IMR-90 (cell line): ENCODE results near the gene GTF3C4. TPM values are rescaled to one million over a fixed set of nuclear protein-coding genes. Genes with fewer than 3 reads are reported as not detected.
A peak's percentile ranks its signal among the peaks of the same experiment; 100 is the strongest.

Experiments
- ATAC-seq: fragments of 200-7000 bp; cut with Tn5 transposase; 2 replicates; pipeline ENCODE4 v1.9.1; 2020; ENCODE audit warnings: low read depth, mild to moderate bottlenecking, moderate library complexity
- BruUV-seq: library from RNA; stranded (reverse); fragments of 400-500 nt; replicated peaks from 2 replicates; lab custom pipeline; 2021; lab: Mats Ljungman, UMichigan
- CTCF ChIA-PET: fragments of 300-600 bp; formaldehyde crosslinking; extraction: SDS; loops from one replicate; lab custom pipeline; 2021; ENCODE audit warnings: antibody characterized with exemption; lab: Yijun Ruan, JAX
- POLR2A ChIA-PET: fragments of 300-600 bp; sonication (Branson Sonifier 250); formaldehyde crosslinking; loops from one replicate; lab custom pipeline; 2022; ENCODE audit warnings: antibody characterized with exemption; ENCODE audit not compliant: unreplicated experiment; lab: Charles Lee
- DNase-seq: peaks from one replicate; pipeline ENCODE4 v3.0.0; 2013
- H2AFZ ChIP-seq: replicated peaks from 2 replicates; pipeline ENCODE3; 2013; ENCODE audit warnings: low read length, mild to moderate bottlenecking; ENCODE audit not compliant: poor library complexity
- H2AK5ac ChIP-seq: 2 replicates; pipeline ENCODE4 v1.6.1; 2013; ENCODE audit warnings: low read depth, low read length, inconsistent platforms
- H2AK9ac ChIP-seq: replicated peaks from 2 replicates; pipeline ENCODE3; 2013; ENCODE audit warnings: mild to moderate bottlenecking, low read depth, low read length, moderate library complexity; ENCODE audit not compliant: poor library complexity
- H2BK120ac ChIP-seq: 2 replicates; pipeline ENCODE4 v1.6.1; 2013; ENCODE audit warnings: low read depth, low read length, inconsistent platforms
- H2BK15ac ChIP-seq: 3 replicates; pipeline ENCODE4 v1.6.1; 2013; ENCODE audit warnings: low read depth, low read length, inconsistent platforms
- H2BK20ac ChIP-seq: 2 replicates; pipeline ENCODE4 v1.6.1; 2013; ENCODE audit warnings: low read depth, mild to moderate bottlenecking, inconsistent platforms, low read length, moderate library complexity
- H2BK5ac ChIP-seq: 2 replicates; pipeline ENCODE4 v1.6.1; 2013; ENCODE audit warnings: mild to moderate bottlenecking, low read depth, low read length, inconsistent platforms; ENCODE audit not compliant: poor library complexity, severe bottlenecking
- H3K14ac ChIP-seq: replicated peaks from 2 replicates; pipeline ENCODE4 v1.6.1; 2013; ENCODE audit warnings: low read depth, low read length, inconsistent platforms
- H3K18ac ChIP-seq: 2 replicates; pipeline ENCODE4 v1.6.1; 2013; ENCODE audit warnings: low read depth, low read length, control low read depth
- H3K23ac ChIP-seq: 2 replicates; pipeline ENCODE4 v1.6.1; 2013; ENCODE audit warnings: low read depth, low read length, inconsistent platforms
- H3K27ac ChIP-seq: 2 replicates; pipeline ENCODE4 v1.5.1; 2013; ENCODE audit warnings: mild to moderate bottlenecking, control low read depth, low read length; ENCODE audit not compliant: insufficient read depth
- H3K27me3 ChIP-seq: 2 replicates; pipeline ENCODE4 v1.6.1; 2013; ENCODE audit warnings: low read length; ENCODE audit not compliant: control insufficient read depth, insufficient read depth
- H3K36me3 ChIP-seq: 2 replicates; pipeline ENCODE4 v1.6.1; 2013; ENCODE audit warnings: low read length, mixed read lengths; ENCODE audit not compliant: control insufficient read depth, insufficient read depth
- H3K4ac ChIP-seq: 2 replicates; pipeline ENCODE4 v1.6.1; 2013; ENCODE audit warnings: low read depth, low read length, inconsistent platforms
- H3K4me1 ChIP-seq: 2 replicates; pipeline ENCODE4 v1.6.1; 2013; ENCODE audit warnings: low read length, mixed read lengths; ENCODE audit not compliant: control insufficient read depth, insufficient read depth
- H3K4me2 ChIP-seq: 2 replicates; pipeline ENCODE4 v1.6.1; 2013; ENCODE audit warnings: low read depth, mild to moderate bottlenecking, control low read depth, low read length, moderate library complexity
- H3K4me3 ChIP-seq: 2 replicates; pipeline ENCODE4 v1.5.1; 2013; ENCODE audit warnings: low read depth, mild to moderate bottlenecking, control low read depth, low read length, moderate library complexity; ENCODE audit not compliant: insufficient read depth
- H3K56ac ChIP-seq: 2 replicates; pipeline ENCODE4 v1.6.1; 2013; ENCODE audit warnings: low read length, inconsistent platforms; ENCODE audit not compliant: insufficient read depth; ENCODE audit errors: extremely low read depth
- H3K79me1 ChIP-seq, 2 experiments: 2 replicates each; pipeline ENCODE4 v1.6.1; 2013; ENCODE audit warnings: low read length in 2 of 2, inconsistent platforms in 1 of 2, low read depth in 1 of 2
- H3K9ac ChIP-seq: 2 replicates; pipeline ENCODE4 v1.6.1; 2013; ENCODE audit warnings: low read depth, low read length, control low read depth
- H3K9me1 ChIP-seq: 2 replicates; pipeline ENCODE4 v1.6.1; 2013; ENCODE audit warnings: low read length, inconsistent platforms; ENCODE audit not compliant: insufficient read depth
- H3K9me3 ChIP-seq: 2 replicates; pipeline ENCODE4 v1.6.1; 2013; ENCODE audit warnings: low read length; ENCODE audit not compliant: control insufficient read depth, insufficient read depth
- H4K20me1 ChIP-seq: 2 replicates; pipeline ENCODE4 v1.6.1; 2013; ENCODE audit warnings: low read length, inconsistent platforms; ENCODE audit not compliant: insufficient read depth
- H4K5ac ChIP-seq: 2 replicates; pipeline ENCODE4 v1.6.1; 2013; ENCODE audit warnings: mild to moderate bottlenecking, low read depth, low read length, control low read depth
- H4K8ac ChIP-seq, 2 experiments: 2 replicates each; pipeline ENCODE4 v1.6.1; 2013; ENCODE audit warnings: low read depth in 2 of 2, low read length in 2 of 2, control low read depth in 1 of 2, inconsistent platforms in 1 of 2
- H4K91ac ChIP-seq: 2 replicates; pipeline ENCODE4 v1.6.1; 2013; ENCODE audit warnings: low read depth, low read length, inconsistent platforms; ENCODE audit not compliant: insufficient read depth
- BHLHE40 ChIP-seq: fragments of 150-350 bp; IDR thresholded peaks from 2 replicates; pipeline ENCODE4 v1.6.1; 2016; ENCODE audit warnings: mild to moderate bottlenecking, low read depth, low read length
- CEBPB ChIP-seq: IDR thresholded peaks from 2 replicates; pipeline ENCODE4 v1.6.1; 2012; ENCODE audit warnings: low read depth, low read length, improper control_type of control experiment
- CHD1 ChIP-seq: IDR thresholded peaks from 2 replicates; pipeline ENCODE4 v1.6.1; 2012; ENCODE audit warnings: low read depth, low read length, improper control_type of control experiment
- CTCF ChIP-seq: conservative IDR thresholded peaks from 2 replicates; pipeline ENCODE4 v1.5.1; 2012; ENCODE audit warnings: mild to moderate bottlenecking, low read depth, low read length, improper control_type of control experiment
- ELK1 ChIP-seq: fragments of 150-350 bp; IDR thresholded peaks from 2 replicates; pipeline ENCODE4 v1.6.1; 2016; ENCODE audit warnings: low read depth, mild to moderate bottlenecking, low read length, moderate library complexity, borderline replicate concordance
- FOS ChIP-seq: fragments of 150-350 bp; IDR thresholded peaks from 2 replicates; pipeline ENCODE4 v1.6.1; 2016; ENCODE audit warnings: low read depth, low read length
- MAFK ChIP-seq: IDR thresholded peaks from 2 replicates; pipeline ENCODE4 v1.6.1; 2012; ENCODE audit warnings: low read depth, low read length, improper control_type of control experiment
- MAZ ChIP-seq: IDR thresholded peaks from 2 replicates; pipeline ENCODE4 v1.6.1; 2012; ENCODE audit warnings: low read depth, mild to moderate bottlenecking, low read length, improper control_type of control experiment, moderate library complexity, borderline replicate concordance
- NFE2L2 ChIP-seq: fragments of 150-350 bp; IDR thresholded peaks from 2 replicates; pipeline ENCODE4 v1.6.1; 2016; ENCODE audit warnings: low read depth, mild to moderate bottlenecking, low read length
- POLR2A ChIP-seq: IDR thresholded peaks from 2 replicates; pipeline ENCODE4 v1.6.1; 2012; ENCODE audit warnings: mild to moderate bottlenecking, low read depth, low read length
- RAD21 ChIP-seq: IDR thresholded peaks from 2 replicates; pipeline ENCODE4 v1.6.1; 2012; ENCODE audit warnings: low read length, improper control_type of control experiment
- RCOR1 ChIP-seq: IDR thresholded peaks from 2 replicates; pipeline ENCODE4 v1.6.1; 2012; ENCODE audit warnings: mild to moderate bottlenecking, low read length, improper control_type of control experiment; ENCODE audit not compliant: insufficient replicate concordance
- RFX5 ChIP-seq: IDR thresholded peaks from 2 replicates; pipeline ENCODE4 v1.8.0; 2012; ENCODE audit warnings: low read depth, mild to moderate bottlenecking, low read length, moderate library complexity
- SMC3 ChIP-seq: fragments of 150-350 bp; IDR thresholded peaks from 2 replicates; pipeline ENCODE4 v1.6.1; 2016; ENCODE audit warnings: low read depth, mild to moderate bottlenecking, antibody characterized with exemption, low read length, moderate library complexity
- USF2 ChIP-seq: fragments of 150-350 bp; IDR thresholded peaks from 2 replicates; pipeline ENCODE4 v1.6.1; 2017; ENCODE audit warnings: mild to moderate bottlenecking, antibody characterized with exemption, low read length, low read depth
- WGBS, 2 experiments: methylation state at CpG; one replicate each; pipeline versions ENCODE4 v1.1.5 to v1.1.7; 2013; ENCODE audit warnings: missing lambda C conversion rate in 2 of 2; ENCODE audit not compliant: insufficient read length in 1 of 2; ENCODE audit errors: extremely low coverage in 2 of 2; 5-methylcytosine and 5-hydroxymethylcytosine counted together
- dilution Hi-C: fragments of 300-500 bp; cut with HindIII; formaldehyde crosslinking; loops from one replicate; pipeline ENCODE4 v1.14.3; 2018; ENCODE audit warnings: low sequenced_read_pairs; ENCODE audit not compliant: unreplicated experiment
- in situ Hi-C: fragments of 300-500 bp; cut with MboI; formaldehyde crosslinking; loops from 3 replicates; pipeline ENCODE4 v1.14.3; 2019; ENCODE audit warnings: low sequenced_read_pairs, inconsistent platforms, mixed read lengths
- intact Hi-C: fragments of 100-400 bp; cut with micrococcal nuclease; formaldehyde crosslinking; loops from 2 replicates; pipeline ENCODE4 v1.10.0; 2022
- polyA plus RNA-seq, 3 experiments: library from polyadenylated mRNA; depleted of rRNA; stranded (reverse); fragments of >200 nt; gene quantifications; 2 replicates each; pipeline ENCODE4 v1.2.3, GENCODE V29; 2012; ENCODE audit warnings: low replicate concordance in 1 of 3
- total RNA-seq: library from RNA; depleted of rRNA; stranded (reverse); fragments of >200 nt; gene quantifications from 2 replicates; pipeline ENCODE4 v1.2.3, GENCODE V29; 2012

The GTF3C4 gene
- total and polyA plus RNA-seq, 2 of the 4 experiments (the other 2 are of a cell fraction): 4.7 to 16.5 TPM

GRCh38 chr9:132647355-132647754, 22.9 kb upstream of the GTF3C4 start:
- Histone ChIP-seq H2AK9ac (no peak overlapping the region), H3K4me2 (peak overlapping the region; percentile 11; the same call in 1 of the 2 replicates), H4K8ac (peak overlapping the region in 1 of 2 experiments; percentile 65; a peak in 1 of 4 replicates), H3K23ac (0 out of 2 replicates have a peak overlapping the region, but pooled peaks have one; percentile 63), H3K4ac (peak overlapping the region; percentile 94), H3K4me1 (peaks cover 10% of the 10 kb centered on the region), H3K4me3 (no peak overlapping the region), H3K18ac (no peak overlapping the region), H2AFZ (no peak overlapping the region), H3K27me3 (no peaks in the 10 kb centered on the region), H3K79me1 (peaks cover 0 to 8% of the 10 kb centered on the region in 2 experiments; a peak in 3 of 4 replicates), H3K56ac (no peak overlapping the region), H3K14ac (peak overlapping the region; percentile 91; the same call in 1 of the 2 replicates), H4K5ac (no peak overlapping the region), H3K9me3 (no peaks in the 10 kb centered on the region), H3K36me3 (peaks cover 38% of the 10 kb centered on the region), H2AK5ac (no peak overlapping the region; the same call in 1 of the 2 replicates), H2BK120ac (peak overlapping the region; percentile 83), H2BK20ac (peak overlapping the region; percentile 86), H3K27ac (peak overlapping the region; percentile 48; the same call in 1 of the 2 replicates), H2BK5ac (peak overlapping the region; percentile 28), H4K20me1 (peaks cover 8% of the 10 kb centered on the region; the same call in 1 of the 2 replicates), H3K9ac (no peak overlapping the region), H3K9me1 (peaks cover 12% of the 10 kb centered on the region), H4K91ac (peak overlapping the region; percentile 72; the same call in 1 of the 2 replicates), H2BK15ac (0 out of 3 replicates have a peak overlapping the region, but pooled peaks have one; percentile 35)
- ATAC-seq (peak; percentile 94), DNase-seq (peak; percentile 100)
- dilution Hi-C loops: no loop called here
- no CpG with 5 or more reads among the region's 4 CpGs for WGBS, 2 experiments
- ChIA-PET POLR2A (no interaction called here), CTCF (no interaction called here)
- intact Hi-C loops: loop anchor here (1.0 kb wide), 1 partner anchor 153 kb away; no protein-coding TSS in a partner anchor
- no TSS peak for BruUV-seq
- in situ Hi-C loops: no loop called here
- TF ChIP-seq CHD1: no peak
- TF ChIP-seq RAD21: no peak
- no peak for TF ChIP-seq CTCF
- TF ChIP-seq BHLHE40: peak; percentile 97
- TF ChIP-seq RFX5: no peak
- peak; percentile 73; the same call in 1 of the 2 replicates for TF ChIP-seq MAZ
- TF ChIP-seq NFE2L2: no peak
- no peak for TF ChIP-seq USF2
- peak; percentile 67; the same call in 1 of the 2 replicates for TF ChIP-seq CEBPB
- TF ChIP-seq POLR2A: no peak; the same call in 1 of the 2 replicates
- TF ChIP-seq ELK1: no peak
- TF ChIP-seq RCOR1: no peak
- TF ChIP-seq MAFK: no peak
- peak; percentile 96 for TF ChIP-seq FOS
- TF ChIP-seq SMC3: no peak
